H9 (cell line): ENCODE results near the gene DEUP1. TPM values are rescaled to one million over a fixed set of nuclear protein-coding genes. Genes with fewer than 3 reads are reported as not detected.

Experiments used
- DNase-seq: peaks from one replicate; pipeline ENCODE4 v3.0.0-alpha.2; 2017
- H2AFZ ChIP-seq: one replicate; pipeline ENCODE4 v1.6.1; 2013; ENCODE audit warnings: mild to moderate bottlenecking, low read length, control low read depth, moderate library complexity
- H2AK5ac ChIP-seq: 2 replicates; pipeline ENCODE4 v1.6.1; 2013; ENCODE audit warnings: low read length, control low read depth, mixed read lengths; ENCODE audit not compliant: insufficient read length
- H2BK120ac ChIP-seq: one replicate; pipeline ENCODE4 v1.6.1; 2013; ENCODE audit warnings: low read depth, mild to moderate bottlenecking, low read length, control low read depth, inconsistent platforms; ENCODE audit not compliant: poor library complexity, severe bottlenecking
- H2BK12ac ChIP-seq: 2 replicates; pipeline ENCODE4 v1.6.1; 2013; ENCODE audit warnings: low read length, control low read depth, mixed read lengths, low read depth; ENCODE audit not compliant: insufficient read length
- H2BK15ac ChIP-seq: 2 replicates; pipeline ENCODE4 v1.6.1; 2013; ENCODE audit warnings: low read depth, low read length, control low read depth
- H2BK20ac ChIP-seq: one replicate; pipeline ENCODE4 v1.6.1; 2013; ENCODE audit warnings: low read depth, mild to moderate bottlenecking, low read length, control low read depth, inconsistent platforms; ENCODE audit not compliant: poor library complexity, severe bottlenecking
- H2BK5ac ChIP-seq: 2 replicates; pipeline ENCODE4 v1.6.1; 2013; ENCODE audit warnings: low read length, control low read depth, mixed read lengths; ENCODE audit not compliant: insufficient read length
- H3K14ac ChIP-seq: 2 replicates; pipeline ENCODE4 v1.6.1; 2013; ENCODE audit warnings: low read length, control low read depth; ENCODE audit not compliant: insufficient read depth
- H3K18ac ChIP-seq: 2 replicates; pipeline ENCODE4 v1.6.1; 2013; ENCODE audit warnings: low read depth, mild to moderate bottlenecking, mixed read lengths, low read length, control low read depth; ENCODE audit not compliant: insufficient read length
- H3K23ac ChIP-seq: 2 replicates; pipeline ENCODE4 v1.6.1; 2013; ENCODE audit warnings: low read length, control low read depth, mixed read lengths, low read depth; ENCODE audit not compliant: insufficient read length
- H3K23me2 ChIP-seq: 2 replicates; pipeline ENCODE4 v1.6.1; 2013; ENCODE audit warnings: low read depth, mild to moderate bottlenecking, mixed read lengths, low read length, control low read depth; ENCODE audit not compliant: insufficient read length, poor library complexity, severe bottlenecking
- H3K27ac ChIP-seq: 2 replicates; pipeline ENCODE4 v1.5.1; 2013; ENCODE audit warnings: low read length, control low read depth, mixed read lengths, low read depth; ENCODE audit not compliant: insufficient read length
- H3K27me3 ChIP-seq: 2 replicates; pipeline ENCODE4 v1.6.1; 2013; ENCODE audit warnings: low read length, control low read depth, inconsistent platforms; ENCODE audit not compliant: insufficient read depth
- H3K4ac ChIP-seq: 2 replicates; pipeline ENCODE4 v1.6.1; 2013; ENCODE audit warnings: low read depth, mild to moderate bottlenecking, control low read depth, inconsistent platforms, low read length, moderate library complexity
- H3K4me1 ChIP-seq: 2 replicates; pipeline ENCODE4 v1.6.1; 2013; ENCODE audit warnings: low read length, control low read depth, inconsistent platforms; ENCODE audit not compliant: insufficient read depth
- H3K4me2 ChIP-seq: 2 replicates; pipeline ENCODE4 v1.6.1; 2013; ENCODE audit warnings: low read length, control low read depth, mixed read lengths; ENCODE audit not compliant: insufficient read length, insufficient read depth
- H3K56ac ChIP-seq: 2 replicates; pipeline ENCODE4 v1.6.1; 2013; ENCODE audit warnings: low read depth, mild to moderate bottlenecking, mixed read lengths, low read length, control low read depth; ENCODE audit not compliant: insufficient read length
- H3K79me1 ChIP-seq: 2 replicates; pipeline ENCODE4 v1.6.1; 2013; ENCODE audit warnings: low read depth, mild to moderate bottlenecking, moderate library complexity, low read length, control low read depth, inconsistent platforms; ENCODE audit not compliant: insufficient read depth, poor library complexity, severe bottlenecking
- H3K79me2 ChIP-seq: 2 replicates; pipeline ENCODE4 v1.6.1; 2013; ENCODE audit warnings: low read length, control low read depth, inconsistent platforms; ENCODE audit not compliant: insufficient read depth
- H3K9ac ChIP-seq: 2 replicates; pipeline ENCODE4 v1.6.1; 2013; ENCODE audit warnings: low read length, control low read depth, mixed read lengths; ENCODE audit not compliant: insufficient read length; ENCODE audit errors: extremely low read depth
- H3K9me3 ChIP-seq: one replicate; pipeline ENCODE4 v1.6.1; 2013; ENCODE audit warnings: low read depth, low read length, inconsistent platforms; ENCODE audit not compliant: control insufficient read depth
- H3T11ph ChIP-seq: one replicate; pipeline ENCODE4 v1.6.1; 2013; ENCODE audit warnings: mild to moderate bottlenecking, low read length, control low read depth, inconsistent platforms
- H4K20me1 ChIP-seq: one replicate; pipeline ENCODE4 v1.6.1; 2013; ENCODE audit not compliant: control insufficient read depth, insufficient read length, insufficient read depth
- H4K5ac ChIP-seq: 2 replicates; pipeline ENCODE4 v1.6.1; 2013; ENCODE audit warnings: low read depth, mild to moderate bottlenecking, mixed read lengths, low read length, control low read depth; ENCODE audit not compliant: insufficient read length
- H4K8ac ChIP-seq: replicated peaks from 2 replicates; pipeline ENCODE4 v1.6.1; 2013; ENCODE audit warnings: low read length, control low read depth, mixed read lengths, low read depth; ENCODE audit not compliant: insufficient read length
- H4K91ac ChIP-seq: 2 replicates; pipeline ENCODE4 v1.6.1; 2013; ENCODE audit warnings: low read depth, mild to moderate bottlenecking, moderate library complexity, mixed read lengths, low read length, control low read depth; ENCODE audit not compliant: insufficient read length
- H3K27ac Mint-ChIP-seq, 3 experiments: 2 replicates in 2 of 3; 3 replicates in 1 of 3; pipeline ENCODE4 v1.8.0; 2020 to 2021; ENCODE audit warnings: mixed read lengths in 3 of 3, mild to moderate bottlenecking in 1 of 3, moderate library complexity in 1 of 3
- H3K27me3 Mint-ChIP-seq: 2 replicates; pipeline ENCODE4 v1.8.0; 2021; ENCODE audit warnings: low read depth, mild to moderate bottlenecking, moderate library complexity, mixed read lengths
- H3K36me3 Mint-ChIP-seq, 3 experiments: 2 replicates in 2 of 3; 3 replicates in 1 of 3; pipeline ENCODE4 v1.8.0; 2020 to 2021; ENCODE audit warnings: low read depth in 3 of 3, mixed read lengths in 3 of 3; ENCODE audit not compliant: insufficient read depth in 1 of 3
- H3K4me1 Mint-ChIP-seq, 2 experiments: 2 replicates each; pipeline ENCODE4 v1.8.0; 2020; ENCODE audit warnings: mixed read lengths in 2 of 2
- H3K4me3 Mint-ChIP-seq, 2 experiments: 2 replicates in 1 of 2; 3 replicates in 1 of 2; pipeline ENCODE4 v1.8.0; 2020 to 2021; ENCODE audit warnings: mild to moderate bottlenecking in 2 of 2, mixed read lengths in 2 of 2, moderate library complexity in 1 of 2
- H3K9me3 Mint-ChIP-seq, 2 experiments: 2 replicates in 1 of 2; 3 replicates in 1 of 2; pipeline ENCODE4 v1.8.0; 2020; ENCODE audit warnings: mild to moderate bottlenecking in 2 of 2, mixed read lengths in 2 of 2, moderate library complexity in 1 of 2
- WGBS: extraction: QIAGEN DNeasy Blood & Tissue Kit; methylation state at CpG from one replicate; pipeline ENCODE4 v1.1.7; 2013; ENCODE audit warnings: missing lambda C conversion rate, low lambda C conversion rate, mixed read lengths; ENCODE audit not compliant: insufficient read length; ENCODE audit errors: extremely low coverage; 5-methylcytosine and 5-hydroxymethylcytosine counted together
- total RNA-seq: library from RNA; stranded (reverse); gene quantifications from 2 replicates; pipeline ENCODE4 v1.2.1, GENCODE V29; 2021
- TF ChIP-seq, protein P1 (sequence below): fragments of 200-600 bp; sonication (generic); conservative IDR thresholded peaks from 3 replicates; pipeline ENCODE4 v1.8.0; 2021; ENCODE audit warnings: antibody characterized with exemption, mild to moderate bottlenecking

The DEUP1 gene
- total RNA-seq, 1 experiment from 2014 or later = 0.22 TPM

DNA sequence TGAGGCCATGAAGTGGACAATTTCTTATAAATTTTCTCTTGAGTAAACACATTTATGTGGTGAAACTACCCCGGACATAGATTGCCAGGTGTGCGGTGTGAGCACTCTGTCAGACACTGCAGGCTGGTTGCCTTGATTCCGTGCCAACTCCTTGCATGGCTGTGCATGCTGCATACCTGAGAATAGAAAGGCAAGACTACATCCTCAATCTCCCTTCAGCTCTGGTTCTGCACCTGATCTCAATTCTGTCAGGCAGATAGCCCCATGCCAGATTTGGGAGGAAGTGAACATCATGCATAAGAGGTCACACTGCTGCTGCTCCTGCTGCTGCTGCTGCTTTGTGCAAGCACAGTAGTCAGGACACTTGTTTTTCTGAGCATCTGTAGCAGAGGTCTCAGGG is 42.5 kb upstream of the DEUP1 start:
- no peak overlapping the region for H2BK15ac ChIP-seq
- H2BK120ac ChIP-seq = no peak overlapping the region
- H3K23ac ChIP-seq = no peak overlapping the region
- no peaks in the 10 kb centered on the region for H3K23me2 ChIP-seq
- no peak overlapping the region for H4K5ac ChIP-seq
- H2AFZ ChIP-seq = no peak overlapping the region
- H3K9ac ChIP-seq = no peak overlapping the region
- no peak overlapping the region for H3K27ac ChIP-seq
- no peak for DNase-seq
- H3K18ac ChIP-seq = no peak overlapping the region
- H2BK5ac ChIP-seq = no peak overlapping the region
- H3T11ph ChIP-seq = no peak overlapping the region
- H3K79me2 ChIP-seq = no peaks in the 10 kb centered on the region
- H3K27ac Mint-ChIP-seq = no peak overlapping the region
- H3K79me1 ChIP-seq = no peaks in the 10 kb centered on the region
- H3K9me3 Mint-ChIP-seq = no peaks in the 10 kb centered on the region
- no peak overlapping the region for H4K8ac ChIP-seq
- no peak overlapping the region for H3K14ac ChIP-seq
- no peaks in the 10 kb centered on the region for H3K36me3 Mint-ChIP-seq
- no peak overlapping the region for H2BK20ac ChIP-seq
- H3K56ac ChIP-seq = no peak overlapping the region
- H3K4me1 Mint-ChIP-seq = no peaks in the 10 kb centered on the region
- no CpG with 5 or more reads among the region's 3 CpGs for WGBS
- no peak overlapping the region for H2AK5ac ChIP-seq
- H3K9me3 ChIP-seq = no peaks in the 10 kb centered on the region
- H3K4ac ChIP-seq = no peak overlapping the region
- H3K4me2 ChIP-seq = no peak overlapping the region
- H4K91ac ChIP-seq = no peak overlapping the region
- H2BK12ac ChIP-seq = no peak overlapping the region
- no peaks in the 10 kb centered on the region for H3K27me3 ChIP-seq
- H4K20me1 ChIP-seq = no peaks in the 10 kb centered on the region
- no peak overlapping the region for H3K4me3 Mint-ChIP-seq
- H3K4me1 ChIP-seq = no peaks in the 10 kb centered on the region
- no peaks in the 10 kb centered on the region for H3K27me3 Mint-ChIP-seq
- TF ChIP-seq, protein P1, sequence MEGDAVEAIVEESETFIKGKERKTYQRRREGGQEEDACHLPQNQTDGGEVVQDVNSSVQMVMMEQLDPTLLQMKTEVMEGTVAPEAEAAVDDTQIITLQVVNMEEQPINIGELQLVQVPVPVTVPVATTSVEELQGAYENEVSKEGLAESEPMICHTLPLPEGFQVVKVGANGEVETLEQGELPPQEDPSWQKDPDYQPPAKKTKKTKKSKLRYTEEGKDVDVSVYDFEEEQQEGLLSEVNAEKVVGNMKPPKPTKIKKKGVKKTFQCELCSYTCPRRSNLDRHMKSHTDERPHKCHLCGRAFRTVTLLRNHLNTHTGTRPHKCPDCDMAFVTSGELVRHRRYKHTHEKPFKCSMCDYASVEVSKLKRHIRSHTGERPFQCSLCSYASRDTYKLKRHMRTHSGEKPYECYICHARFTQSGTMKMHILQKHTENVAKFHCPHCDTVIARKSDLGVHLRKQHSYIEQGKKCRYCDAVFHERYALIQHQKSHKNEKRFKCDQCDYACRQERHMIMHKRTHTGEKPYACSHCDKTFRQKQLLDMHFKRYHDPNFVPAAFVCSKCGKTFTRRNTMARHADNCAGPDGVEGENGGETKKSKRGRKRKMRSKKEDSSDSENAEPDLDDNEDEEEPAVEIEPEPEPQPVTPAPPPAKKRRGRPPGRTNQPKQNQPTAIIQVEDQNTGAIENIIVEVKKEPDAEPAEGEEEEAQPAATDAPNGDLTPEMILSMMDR = no peak
